Astrocyte (in vitro differentiated cells and primary cell): ENCODE results near the gene RGCC. TPM values are rescaled to one million over a fixed set of nuclear protein-coding genes. Genes with fewer than 3 reads are reported as not detected.

Experiments used
- DNase-seq: peaks from one replicate; pipeline ENCODE4 v3.0.0-alpha.2; 2010; ENCODE audit warnings: low read depth
- FAIRE-seq: peaks from 2 replicates; lab custom pipeline; 2011; peaks lifted over from hg19 to GRCh38; lab: Jason Lieb, UNC
- H2AFZ ChIP-seq: 2 replicates; pipeline ENCODE4 v1.6.0; 2012; ENCODE audit warnings: low read depth, low read length, inconsistent platforms
- H3K27ac ChIP-seq: 2 replicates; pipeline ENCODE4 v1.5.1; 2011; ENCODE audit warnings: low read depth, low read length, inconsistent platforms
- H3K27me3 ChIP-seq: 2 replicates; pipeline ENCODE4 v1.6.0; 2011; ENCODE audit warnings: low read length, inconsistent platforms; ENCODE audit not compliant: insufficient read depth
- H3K36me3 ChIP-seq: 2 replicates; pipeline ENCODE4 v1.5.1; 2011; ENCODE audit warnings: low read length, inconsistent platforms; ENCODE audit not compliant: insufficient read depth
- H3K4me1 ChIP-seq: 2 replicates; pipeline ENCODE4 v1.5.1; 2011; ENCODE audit warnings: low read length, inconsistent platforms; ENCODE audit not compliant: insufficient read depth
- H3K4me2 ChIP-seq: 2 replicates; pipeline ENCODE4 v1.6.0; 2012; ENCODE audit warnings: low read length, inconsistent platforms
- H3K4me3 ChIP-seq: 2 replicates; pipeline ENCODE4 v1.5.1; 2011; ENCODE audit warnings: low read depth, mild to moderate bottlenecking, low read length, inconsistent platforms; ENCODE audit not compliant: insufficient read depth
- H3K79me2 ChIP-seq: 2 replicates; pipeline ENCODE4 v1.6.0; 2012; ENCODE audit warnings: mild to moderate bottlenecking, low read length, inconsistent platforms; ENCODE audit not compliant: insufficient read depth
- H3K9ac ChIP-seq: 2 replicates; pipeline ENCODE4 v1.6.0; 2012; ENCODE audit warnings: mild to moderate bottlenecking, low read length, inconsistent platforms
- H3K9me3 ChIP-seq: 2 replicates; pipeline ENCODE4 v1.5.1; 2012; ENCODE audit warnings: low read depth, mild to moderate bottlenecking, low read length, inconsistent platforms; ENCODE audit not compliant: insufficient read depth
- H4K20me1 ChIP-seq: 2 replicates; pipeline ENCODE4 v1.6.0; 2012; ENCODE audit warnings: low read length, inconsistent platforms; ENCODE audit not compliant: insufficient read depth
- H3K27ac Mint-ChIP-seq: one replicate; pipeline ENCODE4 v1.8.0; 2021; ENCODE audit warnings: mild to moderate bottlenecking, mixed read lengths; ENCODE audit not compliant: unreplicated experiment
- H3K27me3 Mint-ChIP-seq: one replicate; pipeline ENCODE4 v1.8.0; 2021; ENCODE audit warnings: low read depth, mixed read lengths; ENCODE audit not compliant: unreplicated experiment
- H3K36me3 Mint-ChIP-seq: one replicate; pipeline ENCODE4 v1.8.0; 2021; ENCODE audit warnings: low read depth, mixed read lengths; ENCODE audit not compliant: unreplicated experiment
- H3K4me1 Mint-ChIP-seq: one replicate; pipeline ENCODE4 v1.8.0; 2021; ENCODE audit warnings: low read depth, mixed read lengths; ENCODE audit not compliant: unreplicated experiment
- H3K4me3 Mint-ChIP-seq: one replicate; pipeline ENCODE4 v1.8.0; 2021; ENCODE audit warnings: mild to moderate bottlenecking, moderate library complexity, mixed read lengths; ENCODE audit not compliant: unreplicated experiment
- H3K9me3 Mint-ChIP-seq: one replicate; pipeline ENCODE4 v1.8.0; 2021; ENCODE audit warnings: mild to moderate bottlenecking, mixed read lengths; ENCODE audit not compliant: unreplicated experiment
- EZH2 ChIP-seq: IDR thresholded peaks from 2 replicates; pipeline ENCODE4 v1.6.1; 2012; ENCODE audit warnings: mild to moderate bottlenecking, low read length, inconsistent platforms; ENCODE audit not compliant: insufficient read depth
- total RNA-seq: library from RNA; stranded (reverse); gene quantifications from 2 replicates; pipeline ENCODE4 v1.2.1, GENCODE V29; 2021
- TF ChIP-seq, protein P1 (sequence below): IDR thresholded peaks from 2 replicates; pipeline ENCODE4 v1.5.1; 2011; ENCODE audit warnings: low read depth, mild to moderate bottlenecking, inconsistent platforms, low read length, moderate library complexity; ENCODE audit not compliant: insufficient read depth

RGCC gene
- total RNA-seq, 1 donor from 2014 or later, result 1.2 TPM

DNA sequence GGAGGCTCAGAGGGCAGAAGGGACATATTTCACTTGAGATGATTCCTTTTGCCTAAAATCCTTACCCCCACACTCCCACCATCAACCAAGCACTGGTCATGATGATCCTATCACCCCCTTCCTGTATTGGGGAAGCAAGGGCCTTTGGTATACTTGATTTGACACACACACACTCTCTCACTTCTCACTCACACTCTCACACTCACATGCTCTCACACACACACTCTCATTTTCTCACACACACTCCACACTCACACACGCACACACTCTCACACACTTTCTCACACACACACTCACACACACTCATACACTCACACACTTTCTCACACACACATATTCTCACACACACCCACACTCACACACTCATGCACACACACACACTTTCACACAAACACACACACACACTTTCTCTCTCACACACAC is 8.6 kb downstream of the RGCC start:
- Histone ChIP-seq H3K27ac (peak overlapping the region; percentile 32), H3K4me2 (no peak overlapping the region), H2AFZ (no peak overlapping the region), H3K9me3 (no peaks in the 10 kb centered on the region), H3K9ac (no peak overlapping the region), H3K79me2 (no peaks in the 10 kb centered on the region), H3K4me1 (peaks cover 16% of the 10 kb centered on the region), H3K27me3 (no peaks in the 10 kb centered on the region), H4K20me1 (no peaks in the 10 kb centered on the region), H3K4me3 (no peak overlapping the region), H3K36me3 (no peaks in the 10 kb centered on the region)
- H3K27me3 Mint-ChIP-seq, result peaks cover 5% of the 10 kb centered on the region
- DNase-seq, result no peak
- H3K4me1 Mint-ChIP-seq, result peaks cover 6% of the 10 kb centered on the region
- no peak overlapping the region for H3K4me3 Mint-ChIP-seq
- H3K36me3 Mint-ChIP-seq, result no peaks in the 10 kb centered on the region
- H3K27ac Mint-ChIP-seq, result no peak overlapping the region
- FAIRE-seq, result no peak
- no peak for TF ChIP-seq EZH2
- TF ChIP-seq, protein P1, sequence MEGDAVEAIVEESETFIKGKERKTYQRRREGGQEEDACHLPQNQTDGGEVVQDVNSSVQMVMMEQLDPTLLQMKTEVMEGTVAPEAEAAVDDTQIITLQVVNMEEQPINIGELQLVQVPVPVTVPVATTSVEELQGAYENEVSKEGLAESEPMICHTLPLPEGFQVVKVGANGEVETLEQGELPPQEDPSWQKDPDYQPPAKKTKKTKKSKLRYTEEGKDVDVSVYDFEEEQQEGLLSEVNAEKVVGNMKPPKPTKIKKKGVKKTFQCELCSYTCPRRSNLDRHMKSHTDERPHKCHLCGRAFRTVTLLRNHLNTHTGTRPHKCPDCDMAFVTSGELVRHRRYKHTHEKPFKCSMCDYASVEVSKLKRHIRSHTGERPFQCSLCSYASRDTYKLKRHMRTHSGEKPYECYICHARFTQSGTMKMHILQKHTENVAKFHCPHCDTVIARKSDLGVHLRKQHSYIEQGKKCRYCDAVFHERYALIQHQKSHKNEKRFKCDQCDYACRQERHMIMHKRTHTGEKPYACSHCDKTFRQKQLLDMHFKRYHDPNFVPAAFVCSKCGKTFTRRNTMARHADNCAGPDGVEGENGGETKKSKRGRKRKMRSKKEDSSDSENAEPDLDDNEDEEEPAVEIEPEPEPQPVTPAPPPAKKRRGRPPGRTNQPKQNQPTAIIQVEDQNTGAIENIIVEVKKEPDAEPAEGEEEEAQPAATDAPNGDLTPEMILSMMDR, result no peak
- no peaks in the 10 kb centered on the region for H3K9me3 Mint-ChIP-seq

DNA sequence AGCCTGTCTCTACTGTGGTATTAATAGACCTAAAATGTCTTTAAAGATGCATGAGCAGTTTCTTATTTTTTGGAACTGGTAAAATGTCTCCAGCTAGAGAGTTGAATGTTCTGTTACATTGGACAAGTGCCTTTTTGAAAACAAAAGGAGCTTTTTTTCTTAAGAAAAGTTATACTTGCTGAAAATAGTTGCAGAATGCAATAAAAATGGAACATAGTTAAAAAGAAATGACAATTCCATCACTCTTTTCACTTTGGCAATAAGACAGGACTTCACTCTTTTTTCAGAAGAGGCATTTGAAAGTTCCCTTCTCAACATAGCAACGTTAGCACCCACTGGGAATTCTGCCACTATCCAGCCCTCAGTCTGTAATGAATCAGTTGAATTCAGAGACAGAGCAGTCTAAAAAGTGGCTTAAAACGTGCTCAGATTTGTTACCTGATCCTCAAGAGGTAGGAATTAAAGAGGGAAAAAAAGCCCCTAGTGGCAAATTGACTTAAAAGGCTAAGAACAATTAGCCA is 10.1 kb downstream of the RGCC start:
- H2AFZ ChIP-seq, result no peak overlapping the region
- Mint-ChIP-seq H3K36me3 (no peaks in the 10 kb centered on the region), H3K4me3 (no peak overlapping the region), H3K9me3 (no peaks in the 10 kb centered on the region), H3K4me1 (peaks cover 6% of the 10 kb centered on the region), H3K27me3 (no peaks in the 10 kb centered on the region), H3K27ac (no peak overlapping the region)
- H3K36me3 ChIP-seq, result no peaks in the 10 kb centered on the region
- DNase-seq, result no peak
- TF ChIP-seq, protein P1, result no peak
- peaks cover 16% of the 10 kb centered on the region for H3K4me1 ChIP-seq
- no peak overlapping the region for H3K9ac ChIP-seq
- no peaks in the 10 kb centered on the region for H3K27me3 ChIP-seq
- H3K79me2 ChIP-seq, result no peaks in the 10 kb centered on the region
- H3K9me3 ChIP-seq, result no peaks in the 10 kb centered on the region
- H3K4me2 ChIP-seq, result no peak overlapping the region
- H3K4me3 ChIP-seq, result no peak overlapping the region
- FAIRE-seq, result no peak
- no peak overlapping the region for H3K27ac ChIP-seq
- H4K20me1 ChIP-seq, result no peaks in the 10 kb centered on the region

DNA sequence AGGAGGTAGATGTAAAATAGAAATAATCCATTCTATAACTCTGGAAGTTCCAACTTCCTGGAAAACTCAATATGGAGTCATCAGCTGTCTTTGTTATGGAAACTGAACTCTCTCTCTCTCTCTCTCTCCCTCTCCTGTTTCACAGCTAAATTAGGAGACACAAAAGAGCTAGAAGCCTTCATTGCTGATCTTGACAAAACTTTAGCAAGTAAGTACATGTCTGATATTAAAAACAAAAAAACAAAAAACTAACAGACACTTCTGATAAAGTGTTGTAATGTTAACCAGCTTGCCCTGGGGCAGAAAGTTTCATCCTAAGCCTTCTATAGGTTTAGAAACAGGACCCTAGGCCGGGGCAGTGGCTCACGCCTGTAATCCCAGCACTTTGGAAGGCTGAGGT is 11.3 kb downstream of the RGCC start:
- Mint-ChIP-seq H3K36me3 (no peaks in the 10 kb centered on the region), H3K27ac (no peak overlapping the region)
- H3K36me3 ChIP-seq, result no peaks in the 10 kb centered on the region

More for the DNA sequence above, 11.3 kb downstream of the RGCC start:
- FAIRE-seq (no peak), DNase-seq (no peak)
- H3K79me2 ChIP-seq, result no peaks in the 10 kb centered on the region
- Mint-ChIP-seq H3K4me3 (no peak overlapping the region), H3K9me3 (peaks cover under 1% of the 10 kb centered on the region), H3K27me3 (no peaks in the 10 kb centered on the region), H3K4me1 (peaks cover 6% of the 10 kb centered on the region)
- H3K9me3 ChIP-seq, result no peaks in the 10 kb centered on the region
- TF ChIP-seq, protein P1, result no peak
- no peak for TF ChIP-seq EZH2
- H4K20me1 ChIP-seq, result no peaks in the 10 kb centered on the region
- H3K9ac ChIP-seq, result no peak overlapping the region
- H3K4me2 ChIP-seq, result no peak overlapping the region
- H3K4me1 ChIP-seq, result peaks cover 16% of the 10 kb centered on the region
- no peak overlapping the region for H2AFZ ChIP-seq
- H3K27me3 ChIP-seq, result no peaks in the 10 kb centered on the region
- H3K27ac ChIP-seq, result no peak overlapping the region
- H3K4me3 ChIP-seq, result no peak overlapping the region
